ENCODE measurements around the gene GRHPR. TPM values are rescaled to one million over a fixed set of nuclear protein-coding genes. Genes with fewer than 3 reads are reported as not detected.
"Not testable (repeated sequence)": the region's sequence is repeated elsewhere in the genome, so short reads cannot be mapped to it uniquely, and the experiment has no call there.

The GRHPR gene
- total RNA-seq, 1 donor from 2014 or later = 78.1 TPM

DNA sequence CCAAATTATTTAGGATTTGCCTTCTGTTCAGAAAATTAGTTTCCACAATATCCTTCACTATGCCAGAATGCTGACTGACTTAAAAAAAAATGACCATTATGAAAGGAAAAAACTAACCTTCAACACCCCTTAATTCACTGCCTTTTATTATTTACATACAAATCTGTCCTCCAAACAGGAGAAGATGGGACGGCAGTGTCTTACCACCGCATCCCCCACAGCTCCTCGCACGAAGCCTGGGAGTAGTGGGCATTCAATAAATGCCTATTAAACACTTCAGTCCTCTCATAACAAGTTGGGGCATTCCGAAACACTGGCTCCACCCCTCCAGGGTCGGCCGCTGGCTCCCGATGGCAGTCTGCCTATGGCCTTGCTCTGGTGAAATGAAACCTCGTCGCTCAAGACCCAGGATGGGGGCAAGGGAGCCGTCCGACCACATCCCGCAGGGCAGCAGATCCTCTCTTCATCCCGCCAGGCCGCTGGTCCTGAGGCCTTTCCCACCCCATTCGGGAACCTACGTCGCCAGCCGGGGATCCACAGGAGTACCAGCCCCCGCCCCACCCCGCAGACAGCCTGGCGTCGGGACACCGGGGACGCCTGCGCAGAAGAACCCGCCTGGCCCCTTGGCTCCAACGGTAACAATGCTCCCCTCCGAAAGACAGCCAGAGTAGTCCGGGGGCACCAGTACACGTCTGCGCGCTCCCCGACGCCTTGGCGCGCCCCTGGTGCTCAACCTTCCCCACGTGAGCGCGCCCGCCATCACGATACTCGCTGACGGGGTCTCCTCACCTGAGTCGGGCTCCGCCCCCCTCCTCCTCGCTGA is 42.1 kb downstream of the GRHPR start:
- Mint-ChIP-seq H3K4me3 (ENCODE audit: unreplicated experiment) (peak overlapping the region; percentile 99), H3K27ac (ENCODE audit: unreplicated experiment) (peak overlapping the region; percentile 92), H3K36me3 (ENCODE audit: unreplicated experiment) (no peaks in the 10 kb centered on the region), H3K4me1 (ENCODE audit: low read depth, unreplicated experiment) (peaks cover 18% of the 10 kb centered on the region), H3K9me3 (ENCODE audit: unreplicated experiment) (peaks cover 9% of the 10 kb centered on the region), H3K27me3 (ENCODE audit: unreplicated experiment) (peaks cover 9% of the 10 kb centered on the region)
- TF ChIP-seq, protein P1, sequence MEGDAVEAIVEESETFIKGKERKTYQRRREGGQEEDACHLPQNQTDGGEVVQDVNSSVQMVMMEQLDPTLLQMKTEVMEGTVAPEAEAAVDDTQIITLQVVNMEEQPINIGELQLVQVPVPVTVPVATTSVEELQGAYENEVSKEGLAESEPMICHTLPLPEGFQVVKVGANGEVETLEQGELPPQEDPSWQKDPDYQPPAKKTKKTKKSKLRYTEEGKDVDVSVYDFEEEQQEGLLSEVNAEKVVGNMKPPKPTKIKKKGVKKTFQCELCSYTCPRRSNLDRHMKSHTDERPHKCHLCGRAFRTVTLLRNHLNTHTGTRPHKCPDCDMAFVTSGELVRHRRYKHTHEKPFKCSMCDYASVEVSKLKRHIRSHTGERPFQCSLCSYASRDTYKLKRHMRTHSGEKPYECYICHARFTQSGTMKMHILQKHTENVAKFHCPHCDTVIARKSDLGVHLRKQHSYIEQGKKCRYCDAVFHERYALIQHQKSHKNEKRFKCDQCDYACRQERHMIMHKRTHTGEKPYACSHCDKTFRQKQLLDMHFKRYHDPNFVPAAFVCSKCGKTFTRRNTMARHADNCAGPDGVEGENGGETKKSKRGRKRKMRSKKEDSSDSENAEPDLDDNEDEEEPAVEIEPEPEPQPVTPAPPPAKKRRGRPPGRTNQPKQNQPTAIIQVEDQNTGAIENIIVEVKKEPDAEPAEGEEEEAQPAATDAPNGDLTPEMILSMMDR (IDR thresholded peaks at IDR 0.05; ENCODE audit: partially characterized antibody, unreplicated experiment) = no peak
- DNase-seq = peak; percentile 77

DNA sequence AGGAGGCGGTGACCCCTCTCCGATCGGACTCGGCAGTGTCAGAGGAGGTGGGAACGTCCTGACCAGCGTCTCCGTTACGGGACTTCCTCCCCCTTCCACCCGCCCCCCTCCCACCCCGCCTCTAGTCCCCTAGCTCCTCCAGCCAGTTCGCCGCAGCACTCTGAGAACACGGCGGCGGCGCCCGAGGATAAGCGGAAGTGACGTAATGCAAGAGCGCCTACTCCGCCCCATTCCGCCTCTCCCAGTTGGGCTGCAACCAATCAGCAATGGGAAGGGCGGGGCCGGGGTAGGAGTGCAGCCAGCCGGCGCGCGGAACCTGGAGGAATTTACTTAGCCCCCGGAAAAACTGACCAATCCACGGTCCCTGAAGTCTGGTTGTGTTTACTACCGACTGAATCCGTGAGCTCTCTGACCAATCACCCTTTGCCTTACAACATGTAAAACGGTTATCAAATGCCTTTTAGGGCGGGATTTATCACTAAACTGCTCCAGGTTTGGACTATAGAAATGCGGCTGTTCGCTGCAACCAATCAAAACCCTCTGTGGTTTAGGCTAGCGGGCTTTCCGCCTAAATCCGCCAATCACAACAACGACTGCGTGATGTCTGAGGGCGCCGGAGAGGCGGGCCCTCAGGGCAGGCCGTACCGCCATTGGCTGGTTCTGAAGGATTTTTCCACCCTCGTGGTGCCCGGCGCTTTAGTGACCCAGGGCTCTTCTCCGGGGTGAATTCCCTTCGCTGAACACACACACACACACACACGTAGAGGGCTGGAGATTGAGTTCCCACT is 42.9 kb downstream of the GRHPR start, which contains the start of gene ZBTB5:
Gene ZBTB5 (minus strand): TSS at position 202 of the 788 bp plus-strand sequence. CDS start 22,899 bp downstream, outside the sequence.
- Mint-ChIP-seq H3K4me3 (ENCODE audit: unreplicated experiment) (peak within 1 kb of the TSS; percentile 99), H3K27ac (ENCODE audit: unreplicated experiment) (peak within 1 kb of the TSS; percentile 95), H3K36me3 (ENCODE audit: unreplicated experiment) (no peaks in the 10 kb centered on the region), H3K4me1 (ENCODE audit: low read depth, unreplicated experiment) (peaks cover 18% of the 10 kb centered on the region), H3K27me3 (ENCODE audit: unreplicated experiment) (peaks cover 9% of the 10 kb centered on the region), H3K9me3 (ENCODE audit: unreplicated experiment) (peaks cover 9% of the 10 kb centered on the region)
- DNase-seq = peak; percentile 98
- TF ChIP-seq, protein P1 (IDR thresholded peaks at IDR 0.05; ENCODE audit: partially characterized antibody, unreplicated experiment) = no peak

DNA sequence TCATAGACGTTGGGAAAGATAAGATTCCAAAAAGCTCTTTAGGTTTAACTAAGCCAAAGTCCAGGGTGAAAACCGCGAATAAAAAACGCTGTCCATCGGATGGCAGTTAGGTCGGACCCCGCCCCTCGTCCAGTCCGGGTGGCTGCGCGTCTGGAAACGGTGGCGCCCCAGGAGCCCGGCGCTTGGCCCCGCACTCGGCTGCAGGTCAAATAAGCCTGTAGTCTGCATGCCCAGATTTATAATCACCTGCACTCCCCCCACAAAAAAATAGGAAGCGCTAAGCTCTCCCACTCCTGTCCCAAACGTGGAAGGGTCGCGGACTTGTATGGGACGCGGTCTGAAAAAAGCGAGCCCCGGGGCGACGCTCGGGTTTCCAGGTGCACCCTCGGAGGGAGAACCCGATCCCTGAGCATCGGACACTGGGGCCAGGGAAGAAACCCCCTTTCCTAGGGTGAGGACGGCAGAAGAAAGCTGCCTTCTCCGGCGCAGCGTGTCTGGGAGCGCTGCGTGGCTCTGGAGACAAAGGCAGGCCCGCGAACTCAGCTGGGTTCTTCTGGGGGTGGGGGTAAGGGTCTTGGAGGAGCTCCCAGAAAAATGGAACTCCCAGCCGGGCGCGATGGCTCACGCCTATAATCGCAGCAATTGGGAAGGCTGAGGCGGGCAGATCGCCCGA is 43.7 kb downstream of the GRHPR start:
- Mint-ChIP-seq H3K36me3 (ENCODE audit: unreplicated experiment) (no peaks in the 10 kb centered on the region), H3K27me3 (ENCODE audit: unreplicated experiment) (peaks cover 9% of the 10 kb centered on the region), H3K9me3 (ENCODE audit: unreplicated experiment) (peaks cover 9% of the 10 kb centered on the region), H3K4me3 (ENCODE audit: unreplicated experiment) (peak overlapping the region; percentile 99), H3K4me1 (ENCODE audit: low read depth, unreplicated experiment) (peaks cover 18% of the 10 kb centered on the region), H3K27ac (ENCODE audit: unreplicated experiment) (peak overlapping the region; percentile 95)
- TF ChIP-seq, protein P1 (IDR thresholded peaks at IDR 0.05; ENCODE audit: partially characterized antibody, unreplicated experiment) = no peak
- DNase-seq = peak; percentile 80

DNA sequence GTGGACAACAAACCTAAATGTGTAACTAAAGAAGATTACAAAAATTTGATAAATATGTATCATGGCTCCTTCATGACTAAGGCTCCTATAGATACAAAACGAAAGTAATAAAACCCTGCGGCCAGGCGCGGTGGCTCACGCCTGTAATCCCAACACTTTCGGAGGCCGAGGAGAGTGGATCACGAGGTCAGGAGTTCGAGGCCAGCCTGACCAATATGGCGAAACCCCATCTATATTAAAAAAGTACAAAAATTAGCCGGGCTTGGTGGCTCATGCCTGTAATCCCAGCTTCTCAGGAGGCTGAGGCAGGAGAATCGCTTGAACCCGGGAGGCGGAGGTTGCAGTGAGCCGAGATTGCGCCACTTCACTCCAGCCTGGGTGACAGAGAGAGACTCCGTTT is 45.0 kb downstream of the GRHPR start:
- H3K4me3 Mint-ChIP-seq (ENCODE audit: unreplicated experiment); H3K27me3 Mint-ChIP-seq (ENCODE audit: unreplicated experiment); H3K36me3 Mint-ChIP-seq (ENCODE audit: unreplicated experiment); DNase-seq; H3K9me3 Mint-ChIP-seq (ENCODE audit: unreplicated experiment); H3K27ac Mint-ChIP-seq (ENCODE audit: unreplicated experiment): not testable (repeated sequence)
- H3K4me1 Mint-ChIP-seq (ENCODE audit: low read depth, unreplicated experiment) = peaks cover 18% of the 10 kb centered on the region

DNA sequence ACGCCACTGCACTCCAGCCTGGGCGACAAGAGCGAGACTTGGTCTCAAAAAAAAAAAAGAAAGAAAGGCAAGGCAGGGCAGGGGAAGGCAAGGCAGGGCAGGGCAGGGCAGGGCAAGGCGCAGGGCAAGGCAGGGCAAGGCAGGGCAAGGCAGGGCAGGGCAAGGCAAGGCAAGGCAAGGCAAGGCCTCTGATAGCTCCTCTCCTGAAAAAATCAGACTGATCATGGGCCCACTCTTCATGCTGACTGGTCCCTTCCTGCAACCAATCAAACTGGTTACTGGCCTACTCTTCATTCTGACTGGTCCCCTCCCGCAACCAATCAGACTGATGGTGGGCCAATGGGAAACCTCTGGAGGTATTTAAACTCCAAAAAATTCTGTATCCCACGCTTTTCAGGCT is 46.1 kb downstream of the GRHPR start:
- H3K4me1 Mint-ChIP-seq (ENCODE audit: low read depth, unreplicated experiment) = peaks cover 10% of the 10 kb centered on the region
- H3K36me3 Mint-ChIP-seq (ENCODE audit: unreplicated experiment) = no peaks in the 10 kb centered on the region
- H3K9me3 Mint-ChIP-seq (ENCODE audit: unreplicated experiment) = peaks cover 11% of the 10 kb centered on the region
- peaks cover 7% of the 10 kb centered on the region for H3K27me3 Mint-ChIP-seq (ENCODE audit: unreplicated experiment)
- TF ChIP-seq, protein P1 (IDR thresholded peaks at IDR 0.05; ENCODE audit: partially characterized antibody, unreplicated experiment) = no peak
- DNase-seq = no peak
- no peak overlapping the region for H3K4me3 Mint-ChIP-seq (ENCODE audit: unreplicated experiment)
- H3K27ac Mint-ChIP-seq (ENCODE audit: unreplicated experiment) = no peak overlapping the region

Data from glutamatergic neuron (in vitro differentiated cells).